Activated CD4-positive, alpha-beta T cell treated with anti-CD3 and anti-CD28 coated beads, Interleukin-2, amount 50 U/mL, for 16 hours (primary cell): ENCODE data around the gene ZDHHC8.

Experiments
- DNase-seq: peaks from one replicate; pipeline ENCODE4 v3.0.0-alpha.2; 2020

The ZDHHC8 gene

DNA sequence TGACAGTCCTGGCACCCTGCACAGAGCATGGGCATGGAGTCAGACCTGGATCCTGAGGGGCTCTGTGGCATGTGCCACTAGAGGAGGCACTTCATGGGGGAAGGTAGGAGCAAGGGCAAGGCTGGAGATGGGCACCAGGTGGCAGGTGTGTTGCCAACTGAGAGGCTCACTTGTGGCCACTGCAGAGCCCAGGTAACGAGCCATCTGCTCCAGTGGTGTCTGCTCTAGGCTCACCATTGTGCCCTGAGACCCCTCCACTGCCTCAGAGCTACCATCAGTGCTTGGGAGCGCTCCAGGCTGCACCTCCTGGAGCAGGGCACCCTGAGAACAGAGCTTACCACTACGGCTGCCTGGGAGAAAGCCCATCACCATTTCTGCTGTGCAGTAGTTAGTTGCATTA is 1.3 kb upstream of the ZDHHC8 start:
- no peak for DNase-seq

DNA sequence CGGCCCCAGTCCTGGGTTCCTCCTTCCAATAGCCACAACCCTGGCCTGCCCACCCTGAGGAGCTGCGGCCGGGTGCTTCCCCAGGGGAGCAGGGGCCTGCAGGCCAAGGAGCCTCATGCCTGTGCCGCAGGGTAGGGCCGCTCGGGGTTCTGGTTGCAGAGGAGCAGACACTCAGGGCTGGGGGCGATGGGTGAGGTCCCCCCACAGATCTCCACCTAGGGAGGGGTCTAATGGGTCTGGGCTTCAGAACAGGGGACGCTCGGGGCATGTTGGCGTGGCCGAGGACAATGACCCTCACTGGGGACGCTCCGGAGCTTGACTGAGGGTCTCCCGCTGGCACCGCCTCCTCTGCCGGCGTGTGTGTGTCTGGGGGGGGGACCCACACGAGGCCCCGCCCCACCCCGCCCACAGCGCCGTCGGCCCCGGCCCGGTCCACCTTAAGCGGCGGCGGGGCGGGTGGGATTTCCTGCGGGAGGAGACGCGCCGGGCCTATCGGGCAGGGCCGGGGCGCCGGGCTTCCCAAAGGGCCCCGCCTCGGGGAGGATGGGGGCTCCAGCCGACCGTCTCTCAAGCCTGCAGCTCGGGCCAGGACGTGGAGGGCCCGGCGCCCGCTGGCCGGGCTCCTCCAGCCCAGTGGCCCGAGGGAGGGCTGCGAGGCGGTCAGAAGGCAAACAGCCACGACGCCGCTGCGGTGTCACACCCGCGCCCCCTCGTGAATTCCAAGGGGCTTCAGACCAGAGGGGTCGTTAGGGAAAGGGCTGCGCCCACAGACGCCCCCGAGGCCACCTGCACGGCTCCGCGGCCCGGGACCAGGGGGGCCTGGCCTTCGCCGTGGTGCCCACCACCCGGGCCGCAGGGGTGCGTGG is 640 bp upstream of the ZDHHC8 start:
- DNase-seq: peak; percentile 72

DNA sequence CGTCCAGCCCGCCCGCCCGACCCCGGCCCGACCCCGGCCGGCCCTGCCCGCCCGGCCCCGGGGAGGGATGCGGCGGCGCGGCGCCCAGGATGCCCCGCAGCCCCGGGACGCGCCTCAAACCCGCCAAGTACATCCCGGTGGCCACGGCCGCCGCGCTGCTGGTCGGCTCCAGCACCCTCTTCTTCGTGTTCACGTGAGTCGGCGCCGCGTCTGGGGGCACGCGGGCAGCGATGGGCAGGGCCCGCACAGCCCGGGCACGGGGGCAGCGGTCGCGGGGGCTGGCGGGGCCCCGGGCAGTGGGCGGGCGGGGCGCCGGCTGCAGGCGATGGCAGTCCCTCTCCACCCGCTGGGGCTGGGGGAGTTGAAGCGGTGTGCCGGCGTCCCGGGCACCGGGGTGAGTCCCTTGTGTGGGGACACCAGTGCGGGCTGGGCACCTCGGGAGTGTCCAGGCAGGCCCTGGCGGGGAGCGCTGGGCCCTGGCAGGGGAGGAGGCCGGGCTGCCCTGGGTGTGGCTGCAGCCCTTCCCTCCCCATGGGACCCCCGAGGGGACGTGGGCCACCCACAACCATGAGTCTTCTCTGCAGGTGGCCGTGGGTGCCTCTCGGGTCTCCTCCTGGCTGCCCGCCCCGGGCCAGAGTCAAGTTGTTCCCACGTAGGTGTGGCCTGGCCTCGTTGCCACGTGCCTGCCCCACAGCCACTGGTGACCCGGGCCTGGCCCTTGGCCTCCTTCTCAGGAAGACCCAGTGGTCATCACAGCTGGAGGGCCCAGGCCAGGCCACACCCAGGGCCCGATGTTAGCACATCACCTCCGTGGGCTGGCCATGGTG is 468 bp downstream of the ZDHHC8 start:
- no peak for DNase-seq

DNA sequence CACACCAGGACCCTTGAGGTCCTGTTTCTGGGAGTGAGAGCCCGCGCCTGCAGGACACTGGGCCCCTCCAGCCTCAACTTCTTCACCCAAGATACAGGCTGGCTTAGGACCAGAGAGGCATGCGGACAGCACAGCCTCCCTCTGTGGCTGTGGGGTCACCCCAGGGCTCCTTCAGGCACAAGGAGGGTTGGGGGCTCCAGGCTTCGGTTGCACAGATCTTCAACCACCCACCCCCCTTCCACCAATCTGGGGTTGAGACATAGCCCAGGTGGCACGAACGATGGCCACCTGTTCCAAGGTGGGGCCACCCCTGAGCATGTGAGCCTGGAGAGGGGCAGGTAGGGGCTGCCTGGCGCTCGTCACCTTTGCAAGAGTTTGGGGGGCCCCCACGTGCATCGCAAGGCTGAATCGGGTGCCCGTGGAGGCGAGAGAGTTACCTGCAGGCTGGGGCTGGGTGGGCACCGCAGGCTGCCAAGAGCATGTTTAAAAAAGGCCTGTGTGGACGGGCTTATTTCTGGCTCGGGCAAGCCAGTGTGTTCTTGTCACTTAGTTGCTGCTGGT is 1.2 kb downstream of the ZDHHC8 start:
- DNase-seq: no peak

DNA sequence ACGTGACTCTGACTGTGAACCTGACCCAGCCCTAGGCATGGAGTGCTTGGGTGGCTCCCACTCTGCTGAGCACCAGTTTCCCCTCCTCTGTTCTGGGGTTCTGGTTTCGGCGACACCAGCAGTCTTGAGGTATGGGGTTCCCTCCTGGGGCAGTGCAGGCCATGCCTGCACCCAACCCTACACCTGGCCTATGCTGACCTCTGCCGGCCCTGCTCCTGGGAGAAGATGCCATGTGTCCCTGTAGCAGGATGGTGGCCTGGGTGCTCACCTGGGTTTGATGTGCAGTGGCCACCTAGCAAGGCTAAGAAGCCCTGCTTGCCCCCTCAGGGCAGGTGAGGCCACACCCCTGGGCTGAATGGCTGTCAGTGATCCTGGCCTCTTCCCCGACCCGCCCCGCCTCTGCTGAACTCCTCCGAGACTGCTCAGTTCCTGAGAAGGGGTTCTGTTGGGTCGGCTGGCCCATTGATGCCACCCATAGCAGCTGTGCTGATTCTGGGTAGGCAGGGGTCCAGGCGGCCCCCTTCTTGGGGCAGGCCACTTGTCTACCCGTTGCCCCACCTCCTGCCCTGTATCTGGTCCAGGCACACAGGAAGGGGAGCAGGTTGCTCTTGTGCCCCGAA is 2.4 kb downstream of the ZDHHC8 start:
- no peak for DNase-seq

DNA sequence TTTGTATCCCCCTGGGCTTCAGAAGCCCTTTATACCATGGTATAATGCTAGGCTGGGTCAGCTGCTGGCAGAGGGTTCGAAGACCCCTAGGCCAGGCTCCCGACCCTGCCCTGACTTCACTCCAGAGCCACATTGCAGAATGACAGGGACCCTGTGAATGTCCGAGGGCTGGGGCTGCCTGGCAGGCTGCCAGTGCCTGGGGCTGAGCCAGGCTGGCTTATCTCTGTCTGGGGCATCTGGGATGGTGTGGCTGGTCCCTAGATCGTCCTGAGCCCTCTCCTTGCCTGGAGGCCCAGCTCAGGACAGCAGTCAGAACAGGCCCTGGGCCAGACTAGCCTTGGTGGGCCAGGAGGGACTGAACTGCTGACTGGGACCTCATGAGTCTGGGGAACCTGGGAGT is 3.7 kb downstream of the ZDHHC8 start:
- no peak for DNase-seq

DNA sequence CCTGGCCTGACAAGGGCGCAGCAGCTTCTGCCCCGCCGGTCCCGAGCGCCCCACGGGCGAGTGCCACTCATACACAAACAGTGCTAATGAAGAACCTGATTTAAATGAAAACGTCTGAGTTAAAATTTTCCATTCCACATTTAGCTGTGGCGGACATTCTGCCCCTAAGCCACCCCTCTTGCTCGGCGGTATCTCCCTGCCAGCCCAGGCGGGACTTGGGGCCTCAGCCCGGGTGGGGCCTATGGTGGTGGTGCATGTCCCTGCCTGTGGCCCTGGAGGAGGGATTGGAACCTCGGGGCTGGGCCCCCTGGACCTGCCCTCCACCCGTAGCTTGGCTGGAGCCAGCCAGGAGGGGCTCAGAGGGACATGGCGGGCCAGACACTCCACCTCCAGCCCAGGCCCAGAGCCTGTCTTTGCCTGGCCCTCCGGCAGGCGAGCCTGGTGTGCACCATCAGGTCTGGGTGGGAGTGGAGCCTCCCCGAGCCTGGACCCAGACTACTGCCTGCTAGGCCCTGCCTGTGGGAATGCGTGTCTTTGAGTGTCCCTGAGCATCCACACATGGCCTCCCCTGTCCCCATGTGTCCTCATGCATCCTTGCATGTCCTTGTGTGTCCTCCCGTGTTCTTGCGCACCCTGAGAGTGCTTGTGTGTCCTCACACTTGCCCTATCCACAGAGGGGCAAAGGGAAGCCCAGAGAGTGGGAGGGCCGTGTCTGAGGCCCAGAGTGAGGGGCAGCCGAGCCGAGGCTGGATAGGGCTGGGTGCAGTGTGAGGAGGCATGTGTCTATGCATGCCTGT is 4.4 kb downstream of the ZDHHC8 start:
- DNase-seq: no peak

DNA sequence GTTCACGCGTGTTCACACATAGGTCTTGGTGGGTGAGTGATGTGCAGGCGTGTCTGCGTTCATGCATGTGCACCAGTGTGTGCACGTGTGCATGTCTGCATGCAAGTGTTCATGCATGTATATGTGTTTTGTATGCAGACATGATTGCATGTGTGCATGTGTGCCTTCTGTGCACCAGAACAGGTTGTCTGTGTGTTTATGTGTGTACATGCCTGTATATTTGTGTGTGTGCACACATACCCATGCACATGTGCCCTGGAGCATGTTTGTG is 4.9 kb downstream of the ZDHHC8 start:
- DNase-seq: no peak

DNA sequence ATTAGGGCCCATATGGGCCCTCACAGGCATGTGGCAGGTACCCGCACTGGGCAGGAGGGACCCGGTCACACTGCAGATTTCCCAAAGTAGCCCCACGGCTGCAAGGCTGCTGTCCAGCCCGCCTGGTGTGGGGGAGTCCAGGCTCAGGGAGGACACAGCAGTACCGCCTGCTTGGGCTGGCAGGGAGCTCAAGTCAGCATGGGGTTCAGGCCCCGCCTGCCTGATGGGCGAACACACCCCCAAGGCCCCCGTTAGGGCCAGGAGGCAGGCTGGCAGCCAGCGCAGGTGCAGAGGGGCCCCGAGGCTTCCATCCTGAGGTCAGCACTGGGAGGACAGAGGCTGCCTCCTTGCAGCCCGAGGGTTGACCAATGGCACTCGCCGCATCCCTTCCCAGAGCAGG is 5.5 kb downstream of the ZDHHC8 start:
- DNase-seq: no peak

DNA sequence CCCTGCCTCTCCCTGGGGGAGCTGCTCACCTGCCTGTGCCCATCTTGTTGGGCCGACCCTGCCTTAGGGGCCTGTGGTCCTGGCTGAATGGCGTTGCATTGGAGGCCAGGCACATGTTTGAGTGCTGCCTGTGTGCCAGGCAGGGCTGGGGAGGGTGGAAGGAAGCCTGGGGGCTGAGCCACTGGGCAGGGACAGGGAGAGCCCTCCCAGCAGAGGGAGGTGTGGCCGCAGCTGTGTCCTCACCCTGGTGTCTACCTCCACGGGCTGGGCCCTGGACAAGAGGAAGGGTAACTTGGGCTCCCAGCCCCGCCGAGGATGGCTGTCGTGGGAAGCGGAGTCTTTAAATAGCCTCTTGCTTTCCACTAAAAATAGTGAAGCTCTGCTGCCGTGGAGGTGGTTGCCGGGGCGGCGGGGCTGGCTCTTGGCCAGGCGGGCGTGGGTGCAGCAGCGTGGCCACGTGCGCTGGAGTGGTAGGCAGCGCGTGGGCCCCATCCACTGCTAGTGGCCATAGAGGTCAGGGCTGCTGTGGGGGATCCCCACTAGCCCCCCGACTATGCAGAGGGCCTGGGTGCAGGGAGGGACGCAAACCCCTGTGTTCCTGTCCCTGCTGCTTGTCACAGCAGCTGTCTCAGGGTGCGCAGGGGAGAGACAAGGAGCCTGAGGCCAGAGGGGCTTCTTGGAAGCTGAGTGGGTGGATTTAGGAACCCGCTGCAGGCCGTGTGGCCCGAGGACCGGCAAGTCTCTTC is 6.2 kb downstream of the ZDHHC8 start:
- DNase-seq: no peak

DNA sequence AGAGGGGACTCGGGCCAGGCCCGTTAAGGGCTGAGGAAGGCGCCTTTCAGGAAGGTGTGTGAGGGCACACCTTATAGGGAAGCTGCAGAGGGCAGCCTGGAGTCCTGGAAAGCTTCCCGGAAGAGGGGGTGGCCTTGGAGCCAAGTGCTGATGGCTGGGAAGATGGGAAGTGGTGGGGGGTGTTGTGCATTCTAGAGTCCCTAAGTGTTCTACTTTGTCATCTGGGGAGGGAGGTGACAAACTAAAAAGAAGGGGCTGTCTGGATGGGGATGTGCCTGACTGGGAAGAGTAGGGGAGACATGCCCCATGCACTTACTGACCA is 6.8 kb downstream of the ZDHHC8 start:
- no peak for DNase-seq

DNA sequence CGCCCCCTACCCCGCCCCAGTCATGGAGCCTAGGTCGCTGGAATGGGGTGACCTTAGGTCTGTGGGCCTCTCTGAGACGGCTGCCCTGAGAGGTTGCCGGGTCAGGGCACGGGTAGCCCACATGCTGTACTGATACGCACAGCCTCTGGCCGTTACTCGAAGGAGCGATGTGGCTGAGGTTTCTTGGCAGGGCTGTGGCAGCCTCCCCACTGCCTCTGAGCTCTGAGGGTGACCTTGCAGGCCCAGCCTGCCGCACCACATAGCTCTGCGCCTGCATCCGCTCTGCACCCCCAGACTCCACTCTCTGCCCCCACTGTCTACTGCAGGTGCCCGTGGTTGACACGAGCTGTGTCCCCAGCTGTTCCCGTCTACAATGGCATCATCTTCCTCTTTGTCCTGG is 7.3 kb downstream of the ZDHHC8 start:
- no peak for DNase-seq

DNA sequence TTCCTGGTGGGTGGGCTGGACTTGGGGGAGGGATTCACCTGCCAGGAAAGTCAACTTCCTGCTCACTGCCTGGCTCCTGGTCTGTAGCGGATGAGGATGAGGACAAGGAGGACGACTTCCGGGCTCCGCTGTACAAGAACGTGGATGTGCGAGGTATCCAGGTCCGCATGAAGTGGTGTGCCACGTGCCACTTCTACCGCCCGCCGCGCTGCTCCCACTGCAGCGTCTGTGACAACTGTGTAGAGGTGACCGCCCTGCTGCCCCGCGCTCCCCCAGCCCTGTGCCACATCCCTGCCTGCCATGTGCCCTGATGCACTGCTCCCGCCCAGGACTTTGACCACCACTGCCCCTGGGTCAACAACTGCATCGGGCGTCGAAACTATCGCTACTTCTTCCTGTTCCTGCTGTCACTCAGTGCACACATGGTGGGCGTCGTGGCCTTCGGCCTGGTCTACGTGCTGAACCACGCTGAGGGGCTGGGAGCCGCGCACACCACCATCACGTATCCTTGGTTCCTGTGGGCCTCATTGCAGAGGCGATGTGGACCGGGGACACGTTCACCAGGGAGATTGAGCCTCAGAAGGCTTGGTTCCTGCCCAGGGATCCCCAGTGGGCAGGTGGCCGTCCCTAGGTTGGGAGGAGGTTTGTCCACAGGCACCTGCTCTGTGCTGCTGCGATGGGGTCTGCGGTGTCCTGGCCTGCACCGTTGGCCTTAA is 7.9 kb downstream of the ZDHHC8 start:
- no peak for DNase-seq

DNA sequence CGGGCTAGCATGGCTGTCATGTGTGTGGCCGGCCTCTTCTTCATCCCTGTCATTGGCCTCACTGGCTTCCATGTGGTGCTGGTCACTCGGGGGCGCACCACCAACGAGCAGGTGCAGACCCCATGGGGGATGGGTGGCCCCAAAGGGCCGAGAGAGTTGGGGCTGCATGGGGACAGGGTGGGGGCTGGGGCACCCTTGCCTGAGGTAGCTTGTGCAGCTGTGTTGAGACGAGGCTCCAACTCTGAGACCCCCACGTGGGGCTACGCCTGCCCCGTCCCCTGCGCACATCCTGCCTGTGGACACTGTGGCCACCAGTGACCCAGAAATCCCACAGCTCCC is 8.5 kb downstream of the ZDHHC8 start:
- DNase-seq: no peak

DNA sequence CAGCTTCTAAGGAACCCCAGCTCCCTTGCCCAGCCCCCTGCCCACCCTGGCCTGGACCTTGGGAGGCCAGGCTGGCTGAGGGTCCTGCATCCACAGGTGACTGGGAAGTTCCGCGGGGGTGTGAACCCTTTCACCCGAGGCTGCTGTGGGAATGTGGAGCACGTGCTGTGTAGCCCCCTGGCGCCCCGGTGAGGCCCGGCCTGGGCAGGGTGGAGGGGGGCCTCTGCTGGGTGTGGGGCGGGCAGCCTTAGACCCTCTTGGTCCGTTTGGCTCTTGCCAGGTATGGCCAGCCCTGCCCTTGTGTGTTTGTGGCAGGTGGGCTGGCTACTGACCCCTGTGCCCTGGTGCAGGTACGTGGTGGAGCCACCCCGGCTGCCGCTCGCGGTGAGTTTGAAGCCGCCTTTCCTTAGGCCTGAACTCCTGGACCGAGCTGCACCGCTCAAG is 8.9 kb downstream of the ZDHHC8 start:
- no peak for DNase-seq

DNA sequence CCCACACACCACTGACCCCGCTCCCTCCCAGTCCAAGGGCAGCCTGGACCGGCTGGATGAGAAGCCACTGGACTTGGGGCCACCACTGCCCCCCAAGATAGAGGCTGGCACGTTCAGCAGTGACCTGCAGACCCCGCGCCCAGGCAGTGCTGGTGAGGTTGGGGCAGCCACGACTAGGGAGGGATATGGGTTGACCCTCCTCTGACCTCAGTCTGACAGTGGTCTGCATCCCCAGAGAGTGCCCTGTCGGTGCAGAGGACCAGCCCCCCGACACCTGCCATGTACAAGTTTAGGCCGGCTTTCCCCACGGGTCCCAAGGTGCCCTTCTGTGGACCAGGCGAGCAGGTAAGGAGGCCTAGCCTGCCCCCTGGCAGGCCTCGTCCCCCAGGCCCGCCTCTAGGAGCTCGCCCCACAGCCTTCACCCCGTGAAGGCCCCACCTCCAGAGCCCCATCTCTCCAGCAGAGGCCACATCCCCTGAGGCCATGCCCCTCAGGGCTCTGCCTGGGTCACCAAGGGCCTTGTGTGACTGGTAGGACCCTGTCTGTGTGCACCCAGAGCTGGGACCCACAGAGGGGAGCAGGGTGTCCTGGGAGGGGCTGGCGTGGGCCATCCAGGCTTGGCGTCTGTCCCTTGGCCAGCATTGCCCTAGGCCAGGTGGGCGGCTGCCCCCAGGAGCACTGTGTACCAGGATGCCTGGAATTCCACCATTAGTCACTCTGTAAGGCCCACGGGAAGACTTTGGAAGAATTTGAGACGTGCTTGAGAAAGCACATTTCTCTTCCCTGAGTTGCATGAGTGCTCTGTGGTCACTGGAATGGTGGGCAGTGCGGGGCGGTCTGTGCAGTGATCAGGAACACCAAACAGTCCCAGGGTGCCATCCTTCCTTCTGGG is 9.8 kb downstream of the ZDHHC8 start:
- no peak for DNase-seq

DNA sequence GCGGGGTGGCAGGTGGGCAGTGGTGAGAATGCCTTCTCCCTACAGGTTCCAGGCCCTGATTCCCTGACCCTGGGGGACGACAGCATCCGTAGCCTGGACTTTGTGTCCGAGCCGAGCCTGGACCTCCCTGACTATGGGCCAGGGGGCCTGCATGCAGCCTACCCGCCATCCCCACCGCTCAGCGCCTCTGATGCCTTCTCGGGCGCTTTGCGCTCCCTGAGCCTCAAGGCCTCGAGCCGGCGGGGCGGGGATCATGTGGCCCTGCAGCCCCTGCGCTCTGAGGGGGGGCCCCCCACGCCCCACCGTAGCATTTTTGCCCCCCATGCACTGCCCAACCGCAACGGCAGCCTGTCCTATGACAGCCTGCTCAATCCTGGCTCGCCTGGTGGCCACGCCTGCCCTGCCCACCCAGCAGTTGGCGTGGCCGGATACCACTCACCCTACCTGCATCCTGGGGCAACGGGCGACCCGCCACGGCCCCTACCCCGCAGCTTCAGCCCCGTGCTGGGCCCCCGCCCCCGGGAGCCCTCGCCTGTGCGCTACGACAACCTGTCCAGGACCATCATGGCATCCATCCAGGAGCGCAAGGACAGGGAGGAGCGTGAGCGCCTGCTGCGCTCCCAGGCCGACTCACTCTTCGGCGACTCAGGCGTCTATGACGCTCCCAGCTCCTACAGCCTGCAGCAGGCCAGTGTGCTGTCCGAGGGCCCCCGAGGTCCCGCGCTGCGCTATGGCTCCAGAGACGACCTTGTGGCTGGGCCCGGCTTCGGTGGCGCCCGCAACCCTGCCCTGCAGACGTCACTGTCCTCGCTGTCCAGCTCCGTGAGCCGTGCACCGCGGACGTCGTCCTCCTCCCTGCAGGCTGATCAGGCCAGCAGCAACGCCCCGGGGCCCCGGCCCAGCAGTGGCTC is 11.4 kb downstream of the ZDHHC8 start:
- no peak for DNase-seq

DNA sequence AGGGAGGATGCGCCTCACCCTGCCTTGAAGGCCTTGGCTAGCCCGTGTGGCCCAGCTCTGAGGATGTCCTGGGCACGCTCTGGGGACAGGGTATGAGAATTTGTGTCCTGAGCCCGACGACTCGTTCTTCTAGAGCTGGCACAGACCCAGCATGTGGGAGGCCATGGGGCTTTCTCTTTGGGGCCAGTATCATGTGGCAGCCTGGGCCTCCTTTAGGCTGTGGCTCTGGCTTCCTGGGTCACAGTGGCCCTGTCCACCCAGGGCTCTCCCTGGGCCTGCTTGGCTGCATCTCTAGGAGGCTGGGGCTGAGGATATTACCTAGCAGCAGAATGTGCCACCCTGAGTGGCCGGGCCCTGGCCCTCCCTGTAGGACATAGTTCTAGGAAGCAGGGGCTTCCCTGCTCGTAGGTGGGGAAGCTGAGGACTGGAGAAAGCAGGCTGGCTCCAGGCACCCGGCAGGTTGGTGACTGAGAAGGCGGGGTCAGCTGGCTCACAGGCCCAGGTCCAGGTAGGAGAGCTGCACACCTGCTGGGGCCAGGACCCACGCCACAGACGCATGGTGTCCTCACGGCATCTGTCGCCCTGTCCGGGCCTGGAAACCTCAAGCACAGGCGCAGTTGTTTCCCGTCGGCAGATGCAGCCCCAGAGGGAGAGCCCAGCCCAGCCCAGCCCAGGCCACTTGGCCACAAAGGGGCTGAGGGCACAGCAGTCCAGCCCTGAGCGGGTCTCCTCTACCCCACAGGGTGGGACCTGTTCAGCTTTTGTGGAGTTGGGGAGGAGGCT is 12.5 kb downstream of the ZDHHC8 start:
- DNase-seq: no peak
